Measurements from ENCODE around the gene NARF.
"Not testable (repeated sequence)": the region's sequence is repeated elsewhere in the genome, so short reads cannot be mapped to it uniquely, and the experiment has no call there.

Gene NARF

DNA sequence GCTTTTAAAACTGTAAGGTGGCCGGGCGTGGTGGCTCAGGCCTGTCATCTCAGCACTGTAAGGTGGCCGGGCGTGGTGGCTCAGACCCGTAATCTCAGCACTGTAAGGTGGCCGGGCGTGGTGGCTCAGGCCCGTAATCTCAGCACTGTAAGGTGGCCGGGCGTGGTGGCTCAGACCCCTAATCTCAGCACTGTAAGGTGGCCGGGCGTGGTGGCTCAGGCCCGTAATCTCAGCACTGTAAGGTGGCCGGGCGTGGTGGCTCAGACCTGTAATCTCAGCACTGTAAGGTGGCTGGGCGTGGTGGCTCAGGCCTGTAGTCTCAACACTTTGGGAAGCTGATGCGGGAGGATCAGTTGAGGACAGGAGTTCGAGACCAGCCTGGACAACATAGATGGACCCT lies 80.5 kb downstream of the NARF start:
- DNase-seq (ENCODE audit: low read depth): not testable (repeated sequence)

Data from stimulated activated CD8-positive, alpha-beta memory T cell treated with anti-CD3 and anti-CD28 coated beads, Interleukin-12 subunit alpha, Interleukin-12 subunit beta, amount 100 ng/mL, for 1 hour (primary cell).